Thyroid gland (tissue), 4 donors: ENCODE measurements around the gene MAFB. TPM values are rescaled to one million over a fixed set of nuclear protein-coding genes. Genes with fewer than 3 reads are reported as not detected.

Source experiments
- DNase-seq, 2 donors: peaks; one replicate each; pipeline ENCODE4 v3.0.0-alpha.2; 2019
- H3K27ac ChIP-seq, 3 donors: fragments of 200-600 bp; sonication (generic); 1 replicate in 2 of 3; 2 replicates in 1 of 3; pipeline ENCODE4 v1.5.1; 2016 to 2019; ENCODE audit warnings: mild to moderate bottlenecking in 1 of 3, moderate library complexity in 1 of 3
- H3K27me3 ChIP-seq: fragments of 200-600 bp; sonication (generic); one replicate; pipeline ENCODE4 v1.5.1; 2019
- H3K36me3 ChIP-seq, 2 donors: fragments of 200-600 bp; sonication (generic); one replicate each; pipeline ENCODE4 v1.5.1; 2016 to 2019
- H3K4me1 ChIP-seq, 2 donors: fragments of 200-600 bp; sonication (generic); one replicate each; pipeline ENCODE4 v1.5.1; 2017 to 2019
- H3K4me3 ChIP-seq, 3 donors: fragments of 200-600 bp; sonication (generic); replicated peaks in 1 of 3; 1 replicate in 2 of 3; 2 replicates in 1 of 3; pipeline ENCODE4 v1.5.1; 2016; ENCODE audit warnings: mild to moderate bottlenecking in 1 of 3
- H3K9me3 ChIP-seq: fragments of 200-600 bp; sonication (generic); one replicate; pipeline ENCODE4 v1.5.1; 2017
- CTCF ChIP-seq, 6 experiments: fragments of 200-600 bp in 3 of 6; fragments of 450-650 bp in 3 of 6; sonication (generic) in 3 of 6; IDR thresholded peaks; one replicate each; pipeline ENCODE4 v1.5.1; 2016 to 2019; ENCODE audit warnings: antibody characterized with exemption in 6 of 6, mild to moderate bottlenecking in 2 of 6, inconsistent platforms in 1 of 6, moderate library complexity in 1 of 6
- POLR2A ChIP-seq, 2 donors: fragments of 450-650 bp; IDR thresholded peaks; one replicate each; pipeline ENCODE4 v1.6.1; 2017; ENCODE audit warnings: antibody characterized with exemption in 2 of 2, mild to moderate bottlenecking in 2 of 2, moderate library complexity in 1 of 2
- WGBS, 2 donors: methylation state at CpG; one replicate each; pipeline ENCODE4 v1.1.5; 2017; 5-methylcytosine and 5-hydroxymethylcytosine counted together
- intact Hi-C: fragments of 100-400 bp; cut with DNase I; formaldehyde crosslinking; loops from one replicate; pipeline ENCODE4 v1.15.1; 2023
- total RNA-seq, 4 donors: library from RNA; depleted of rRNA; stranded (reverse); fragments of >200 nt; gene quantifications; one replicate each; pipeline ENCODE4 v1.2.3, GENCODE V29; 2016

The MAFB gene
- total RNA-seq, 4 donors from 2014 or later: 34.4 to 46.1 (median 43.5) TPM

GRCh38 chr20:40698281-40698680, 9.2 kb upstream of the MAFB start:
- peaks cover 0 to 8% of the 10 kb centered on the region in 2 donors for H3K4me1 ChIP-seq
- WGBS, 2 donors: 87 to 91% methylated on average over 1 of the region's 1 CpG
- no peaks in the 10 kb centered on the region for H3K36me3 ChIP-seq
- H3K27me3 ChIP-seq: no peaks in the 10 kb centered on the region
- H3K27ac ChIP-seq: no peak overlapping the region
- intact Hi-C loops: loop anchor here (10.0 kb wide), 2 partner anchors 533 to 813 kb away; no protein-coding TSS in a partner anchor
- DNase-seq: no peak
- TF ChIP-seq POLR2A (IDR thresholded peaks at IDR 0.05): no peak
- TF ChIP-seq CTCF (IDR thresholded peaks at IDR 0.05): no peak
- no peak overlapping the region for H3K4me3 ChIP-seq
- H3K9me3 ChIP-seq: no peaks in the 10 kb centered on the region

- Histone ChIP-seq H3K36me3 (no peaks in the 10 kb centered on the region), H3K9me3 (no peaks in the 10 kb centered on the region), H3K4me3 (no peak overlapping the region), H3K27ac (no peak overlapping the region), H3K27me3 (no peaks in the 10 kb centered on the region), H3K4me1 (peaks cover 0 to 8% of the 10 kb centered on the region in 2 donors)
- TF ChIP-seq CTCF (IDR thresholded peaks at IDR 0.05) (no peak), POLR2A (IDR thresholded peaks at IDR 0.05) (no peak)
- no peak for DNase-seq
- WGBS, 2 donors: 29 to 40% methylated on average over 5 of the region's 5 CpGs
- intact Hi-C loops: loop anchor here (10.0 kb wide), 2 partner anchors 533 to 813 kb away; no protein-coding TSS in a partner anchor
Observed at GRCh38 chr20:40697541-40697940, 8.5 kb upstream of the MAFB start.

GRCh38 chr20:40695214-40695613, 6.2 kb upstream of the MAFB start:
- Histone ChIP-seq H3K27me3 (no peaks in the 10 kb centered on the region), H3K4me3 (no peak overlapping the region), H3K27ac (no peak overlapping the region), H3K4me1 (peaks cover 0 to 13% of the 10 kb centered on the region in 2 donors), H3K36me3 (no peaks in the 10 kb centered on the region), H3K9me3 (no peaks in the 10 kb centered on the region)
- intact Hi-C loops: loop anchor here (10.0 kb wide), 2 partner anchors 530 to 810 kb away; no protein-coding TSS in a partner anchor
- DNase-seq: no peak
- no peak for TF ChIP-seq CTCF (IDR thresholded peaks at IDR 0.05)
- TF ChIP-seq POLR2A (IDR thresholded peaks at IDR 0.05): no peak

GRCh38 chr20:40694246-40694645, 5.2 kb upstream of the MAFB start:
- Histone ChIP-seq H3K9me3 (no peaks in the 10 kb centered on the region), H3K4me1 (peaks cover 0 to 15% of the 10 kb centered on the region in 2 donors), H3K36me3 (no peaks in the 10 kb centered on the region), H3K27me3 (no peaks in the 10 kb centered on the region), H3K4me3 (no peak overlapping the region), H3K27ac (no peak overlapping the region)
- TF ChIP-seq POLR2A (IDR thresholded peaks at IDR 0.05) (no peak), CTCF (IDR thresholded peaks at IDR 0.05) (no peak)
- DNase-seq: no peak
- WGBS, 2 donors: 92 to 95% methylated on average over 3 of the region's 3 CpGs
- intact Hi-C loops: loop anchor here (5.0 to 10.0 kb wide), 3 partner anchors 432 to 809 kb away; no protein-coding TSS in a partner anchor

- WGBS, 2 donors: 59% methylated on average over 44 to 51 of the region's 52 CpGs
- no peaks in the 10 kb centered on the region for H3K9me3 ChIP-seq
- H3K4me1 ChIP-seq: peaks cover 0 to 10% of the 10 kb centered on the region in 2 donors
- H3K4me3 ChIP-seq: no peak overlapping the region
- no peak overlapping the region for H3K27ac ChIP-seq
- intact Hi-C loops: loop anchor here (5.0 to 10.0 kb wide), 3 partner anchors 430 to 808 kb away; no protein-coding TSS in a partner anchor
- no peak for TF ChIP-seq POLR2A (IDR thresholded peaks at IDR 0.05)
- TF ChIP-seq CTCF (IDR thresholded peaks at IDR 0.05): no peak
- no peaks in the 10 kb centered on the region for H3K27me3 ChIP-seq
- no peaks in the 10 kb centered on the region for H3K36me3 ChIP-seq
- DNase-seq: no peak
Observed at GRCh38 chr20:40692240-40693011, 3.4 kb upstream of the MAFB start.
